ENCODE measurements around the gene SEL1L. TPM values are rescaled to one million over a fixed set of nuclear protein-coding genes. Genes with fewer than 3 reads are reported as not detected.

The SEL1L gene
- total and polyA plus RNA-seq, 2 of the 13 experiments (the other 11 are each of a cell fraction or from before 2014, with no cell fraction given) = 15.3 to 61.0 TPM

DNA sequence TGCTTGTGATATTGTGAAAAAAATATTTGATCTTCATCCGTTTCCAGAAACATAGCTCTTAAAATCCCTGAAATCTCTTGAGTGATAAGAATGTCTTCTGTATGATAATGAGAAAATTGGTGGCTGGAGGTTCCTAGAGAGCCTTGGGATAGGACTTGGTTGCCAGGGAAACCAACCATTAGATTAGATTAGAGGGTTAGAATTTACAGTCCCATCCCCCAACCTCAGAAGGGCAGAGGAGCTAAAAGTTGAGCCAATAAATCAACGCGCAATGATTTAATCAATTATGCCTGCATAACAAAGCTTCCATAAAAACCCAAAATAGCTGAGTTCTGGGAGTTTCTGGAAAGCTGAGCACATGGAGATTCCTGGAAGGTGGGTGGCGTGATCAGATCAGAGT is 10.6 kb downstream of the SEL1L start (continued):
- TF ChIP-seq, protein P1, sequence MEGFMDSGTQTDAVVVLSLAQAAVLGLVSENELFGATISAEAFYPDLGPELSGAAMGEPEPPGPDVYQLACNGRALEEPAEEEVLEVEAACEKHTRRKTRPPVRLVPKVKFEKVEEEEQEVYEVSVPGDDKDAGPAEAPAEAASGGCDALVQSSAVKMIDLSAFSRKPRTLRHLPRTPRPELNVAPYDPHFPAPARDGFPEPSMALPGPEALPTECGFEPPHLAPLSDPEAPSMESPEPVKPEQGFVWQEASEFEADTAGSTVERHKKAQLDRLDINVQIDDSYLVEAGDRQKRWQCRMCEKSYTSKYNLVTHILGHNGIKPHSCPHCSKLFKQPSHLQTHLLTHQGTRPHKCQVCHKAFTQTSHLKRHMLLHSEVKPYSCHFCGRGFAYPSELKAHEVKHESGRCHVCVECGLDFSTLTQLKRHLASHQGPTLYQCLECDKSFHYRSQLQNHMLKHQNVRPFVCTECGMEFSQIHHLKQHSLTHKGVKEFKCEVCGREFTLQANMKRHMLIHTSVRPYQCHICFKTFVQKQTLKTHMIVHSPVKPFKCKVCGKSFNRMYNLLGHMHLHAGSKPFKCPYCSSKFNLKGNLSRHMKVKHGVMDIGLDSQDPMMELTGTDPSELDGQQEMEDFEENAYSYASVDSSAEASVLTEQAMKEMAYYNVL (CRISPR knock-in tag; IDR thresholded peaks at IDR 0.05; ENCODE audit: borderline replicate concordance) = no peak
- TF ChIP-seq CREM (IDR thresholded peaks at IDR 0.05) (no peak), CREM (CRISPR knock-in tag; IDR thresholded peaks at IDR 0.05) (no peak)
- TF ChIP-seq, protein P2, sequence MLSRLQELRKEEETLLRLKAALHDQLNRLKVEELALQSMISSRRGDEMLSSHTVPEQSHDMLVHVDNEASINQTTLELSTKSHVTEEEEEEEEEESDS (CRISPR knock-in tag; IDR thresholded peaks at IDR 0.05; ENCODE audit: borderline replicate concordance) = no peak

DNA sequence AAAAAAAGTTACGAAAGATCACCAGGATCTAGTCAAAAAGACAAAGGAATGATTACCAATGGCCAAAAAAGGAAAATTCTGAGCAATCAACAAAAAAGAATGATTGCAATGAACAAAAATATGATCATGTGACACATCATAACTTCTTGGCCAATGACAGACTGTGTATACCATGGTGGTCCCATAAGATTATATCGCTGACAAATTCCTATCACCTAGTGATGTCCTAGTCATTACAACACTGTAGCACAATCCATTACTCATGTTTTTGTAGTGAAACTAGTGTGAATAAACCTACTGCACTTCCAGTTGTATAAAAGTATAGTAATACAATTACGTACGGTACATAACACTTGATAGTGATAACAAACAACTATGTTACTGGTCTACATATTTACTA is 12.3 kb downstream of the SEL1L start:
- no TSS peak for BruUV-seq (replicated peaks)
- no peak for TF ChIP-seq SPEN (CRISPR knock-in tag; IDR thresholded peaks at IDR 0.05; ENCODE audit: low read depth)
- Histone ChIP-seq H3K9me3 (ENCODE audit: low read length) (no peaks in the 10 kb centered on the region), H3K27me3 (ENCODE audit: control insufficient read depth in 1 of 2, insufficient read depth in 2 of 2, low read length in 2 of 2) (no peaks in the 10 kb centered on the region), H3K36me3 (replicated peaks in 1 of 2; ENCODE audit: control insufficient read depth in 1 of 2, insufficient read depth in 2 of 2, low read length in 2 of 2) (peaks cover 5 to 36% of the 10 kb centered on the region in 2 experiments), H3K4me2 (ENCODE audit: low read depth, low read length) (no peak overlapping the region), H3K27ac (ENCODE audit: extremely low read length, insufficient read depth, low read length) (no peak overlapping the region), H3K9ac (ENCODE audit: insufficient read depth, low read depth, low read length) (no peak overlapping the region), H4K20me1 (ENCODE audit: insufficient read depth, low read length) (no peaks in the 10 kb centered on the region), H3K4me1 (ENCODE audit: insufficient read depth, low read length) (peaks cover 47% of the 10 kb centered on the region), H3K79me2 (ENCODE audit: insufficient read depth, low read length) (no peaks in the 10 kb centered on the region), H2AFZ (ENCODE audit: low read length) (no peak overlapping the region), H3K4me3 (replicated peaks in 1 of 3; ENCODE audit: insufficient read depth in 1 of 3, low read depth in 2 of 3, low read length in 3 of 3) (no peak overlapping the region)
- 93% methylated on average over 4 of the region's 4 CpGs for WGBS (ENCODE audit: low lambda C conversion rate)
- DNase-seq (ENCODE audit: low spot score) (no peak), FAIRE-seq (no peak), ATAC-seq (no peak)
- ChIA-PET POLR2A (no interaction called here), CTCF (ENCODE audit: low intra/inter-chr PET ratio, low total read pairs) (no interaction called here)
- intact Hi-C loops (cut with micrococcal nuclease; ENCODE audit: unreplicated experiment) = no loop called here
- in situ Hi-C loops (cut with HindIII; ENCODE audit: extremely low pct_ligation_motif_present, low pct_unique_long_range_greater_than_20kb) = no loop called here
